NK-92 (cell line): ENCODE data around the gene ARX.

Experiments used
- DNase-seq: peaks from one replicate; lab custom pipeline; 2025; ENCODE audit not compliant: unreplicated experiment; lab: John Stamatoyannopoulos, UW

The ARX gene

DNA sequence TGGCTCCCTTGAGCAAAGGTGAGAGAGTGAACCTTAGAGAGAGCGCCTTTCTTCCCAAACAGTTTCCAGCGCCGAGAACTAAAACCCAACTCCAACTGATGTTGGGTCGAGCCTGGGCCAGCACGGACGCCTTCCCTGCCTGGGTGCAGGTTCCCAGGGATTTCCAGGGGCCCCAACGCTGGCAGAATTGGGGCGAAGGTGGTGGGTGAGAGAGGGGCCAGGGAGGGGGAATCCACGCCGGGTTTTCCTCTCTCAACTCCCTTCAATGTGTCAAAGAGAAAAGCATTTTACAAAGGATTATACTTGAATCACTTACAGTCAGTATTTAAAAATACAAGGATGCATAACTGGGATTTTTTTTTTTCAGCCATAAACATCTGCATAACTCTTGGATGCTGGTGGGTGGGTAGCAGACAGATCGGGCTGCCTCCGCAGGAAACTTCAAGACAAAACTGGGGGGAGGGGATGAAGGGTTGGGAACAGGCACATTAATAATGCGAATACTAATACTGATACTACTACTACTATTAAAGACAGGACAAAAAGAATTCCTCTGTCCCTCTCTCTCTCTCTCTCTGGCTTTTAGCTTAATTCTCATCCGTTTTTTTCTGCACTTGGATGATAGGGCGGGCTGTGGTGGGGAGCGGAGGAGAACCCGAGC lies 1.3 kb upstream of the ARX start:
- no peak for DNase-seq

DNA sequence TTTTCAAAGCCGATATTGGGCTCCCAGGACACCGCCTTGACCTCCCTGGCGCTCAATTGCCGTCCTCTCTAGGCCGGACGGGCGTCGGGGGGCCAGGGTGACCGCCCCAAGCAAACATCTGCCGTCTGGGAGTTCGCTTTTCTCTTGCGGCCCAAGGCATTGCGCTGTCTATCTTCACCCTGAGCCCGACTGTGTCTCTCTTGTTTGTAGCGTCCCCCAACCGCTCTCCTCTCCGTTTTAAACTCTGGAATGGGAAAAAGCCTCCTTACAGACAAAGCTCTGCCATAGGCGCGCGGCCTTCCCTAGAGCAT lies 551 bp upstream of the ARX start:
- DNase-seq = no peak

DNA sequence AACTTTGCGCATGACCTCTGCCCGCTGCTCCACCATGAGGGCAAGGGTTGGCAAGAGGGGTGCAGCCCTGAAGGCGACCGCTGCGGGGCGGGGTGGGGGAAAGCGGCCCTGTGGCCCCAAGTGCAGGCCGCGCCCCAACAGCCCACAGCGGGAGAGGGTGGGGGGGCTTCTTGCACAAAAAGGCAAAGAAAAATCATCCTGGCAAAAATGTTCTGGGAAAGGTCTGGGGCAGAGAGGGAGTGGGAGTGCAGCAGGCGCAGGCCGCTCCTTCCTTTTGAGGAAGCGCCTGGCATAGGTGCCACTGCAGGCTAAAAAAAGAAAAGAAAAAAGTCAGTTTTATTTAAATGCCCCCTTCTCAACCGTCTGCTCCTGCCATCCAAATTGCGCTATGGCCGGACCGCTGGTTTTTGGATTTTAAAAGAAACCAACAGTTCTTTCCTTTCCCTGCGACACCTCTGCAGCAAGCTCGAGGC lies 1.4 kb downstream of the ARX start:
- DNase-seq = no peak

GRCh38 chrX:25013632-25014365 lies 2.0 kb downstream of the ARX start:
- no peak for DNase-seq

DNA sequence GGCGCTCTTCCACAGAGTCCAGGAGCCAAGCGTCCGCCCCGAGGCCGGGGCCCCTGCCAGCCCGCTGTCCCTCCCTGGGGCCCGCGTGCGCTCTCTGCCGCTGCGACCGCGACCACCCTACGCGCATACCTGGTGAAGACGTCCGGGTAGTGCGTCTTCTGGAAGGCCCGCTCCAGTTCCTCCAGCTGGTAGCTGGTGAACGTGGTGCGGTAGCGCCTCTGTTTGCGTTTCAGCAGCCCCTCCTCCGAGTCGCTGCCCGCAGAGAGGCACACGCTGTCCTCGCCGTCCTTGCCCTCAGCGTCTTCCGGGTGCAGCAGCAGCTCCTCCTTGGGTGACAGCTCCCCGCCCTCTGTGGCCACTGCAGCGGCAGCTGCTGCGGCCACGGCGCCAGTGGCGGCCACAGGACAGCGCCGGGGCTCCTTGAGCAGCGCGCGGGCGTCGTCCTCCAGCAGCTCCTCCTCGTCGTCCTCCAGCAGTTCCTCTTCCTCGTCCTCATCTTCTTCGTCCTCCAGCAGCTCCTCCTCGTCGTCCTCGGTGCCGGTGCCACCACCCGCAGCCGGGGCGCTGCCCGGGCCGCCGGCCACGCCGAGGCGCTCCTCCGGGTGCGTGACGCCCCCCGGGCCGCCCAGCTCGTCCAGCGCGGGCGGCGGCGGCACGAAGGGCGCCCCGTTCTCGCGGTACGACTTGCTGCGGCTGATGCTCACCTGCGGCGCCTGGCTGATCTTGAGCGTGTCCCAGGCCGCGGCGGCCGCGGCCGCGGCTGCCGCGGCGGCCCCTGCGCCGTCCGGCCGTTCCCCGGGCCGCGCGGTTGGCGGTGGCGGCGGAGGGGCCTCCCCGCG lies 2.8 kb downstream of the ARX start:
- DNase-seq = no peak

GRCh38 chrX:25012433-25012735 lies 3.4 kb downstream of the ARX start:
- no peak for DNase-seq

- DNase-seq = no peak
Observed at GRCh38 chrX:25011589-25012432, 4.0 kb downstream of the ARX start.

- DNase-seq = no peak
Observed at GRCh38 chrX:25010784-25011588, 4.8 kb downstream of the ARX start.

GRCh38 chrX:25009407-25009806 lies 6.4 kb downstream of the ARX start:
- no peak for DNase-seq

DNA sequence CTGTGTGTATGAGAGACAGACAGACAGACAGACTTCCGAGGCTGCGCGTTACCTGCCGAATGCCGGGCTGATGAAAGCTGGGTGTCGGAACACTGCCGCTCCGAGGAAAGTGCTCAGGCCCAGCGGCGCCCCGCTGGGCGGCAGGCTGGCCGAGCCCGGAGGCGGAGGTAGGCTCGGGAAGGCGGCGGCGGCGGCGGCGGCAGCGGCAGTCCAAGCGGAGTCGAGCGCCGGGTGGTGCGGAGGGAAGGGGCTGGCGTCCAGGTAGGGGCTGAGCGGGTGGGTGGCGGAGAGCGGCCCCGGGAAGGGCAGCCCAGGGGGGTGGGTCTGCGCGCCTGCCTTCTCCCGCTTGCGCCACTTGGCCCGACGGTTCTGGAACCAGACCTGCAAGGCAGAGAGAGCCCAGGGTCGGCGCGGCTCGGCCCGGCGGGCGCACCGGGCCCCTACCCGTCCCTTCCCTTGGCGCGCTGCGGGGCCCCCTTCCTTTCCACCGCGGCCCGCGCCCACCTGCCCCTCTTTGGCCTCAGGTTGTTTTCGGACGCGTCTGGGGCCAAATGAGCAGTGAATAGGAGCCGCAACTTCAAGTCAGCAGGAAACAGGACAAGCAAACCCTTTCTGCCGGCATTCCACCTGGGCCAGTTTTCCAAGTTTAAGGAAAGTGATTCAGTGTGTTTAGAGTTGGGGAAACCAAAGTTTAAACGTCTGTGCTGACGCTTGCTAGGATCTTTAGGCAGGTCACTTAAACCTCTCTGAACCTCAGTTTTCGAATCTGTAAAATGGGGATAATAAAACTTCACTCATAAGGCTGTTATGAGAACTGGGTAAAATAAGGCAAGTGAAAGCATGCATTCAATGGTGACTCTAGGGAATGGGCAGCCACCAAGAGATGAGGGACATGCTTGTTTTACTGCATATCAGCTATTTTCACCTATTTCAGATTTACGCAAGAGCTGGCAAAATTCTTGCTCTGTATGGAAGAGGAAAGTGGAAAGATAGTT lies 8.4 kb downstream of the ARX start:
- DNase-seq = no peak

DNA sequence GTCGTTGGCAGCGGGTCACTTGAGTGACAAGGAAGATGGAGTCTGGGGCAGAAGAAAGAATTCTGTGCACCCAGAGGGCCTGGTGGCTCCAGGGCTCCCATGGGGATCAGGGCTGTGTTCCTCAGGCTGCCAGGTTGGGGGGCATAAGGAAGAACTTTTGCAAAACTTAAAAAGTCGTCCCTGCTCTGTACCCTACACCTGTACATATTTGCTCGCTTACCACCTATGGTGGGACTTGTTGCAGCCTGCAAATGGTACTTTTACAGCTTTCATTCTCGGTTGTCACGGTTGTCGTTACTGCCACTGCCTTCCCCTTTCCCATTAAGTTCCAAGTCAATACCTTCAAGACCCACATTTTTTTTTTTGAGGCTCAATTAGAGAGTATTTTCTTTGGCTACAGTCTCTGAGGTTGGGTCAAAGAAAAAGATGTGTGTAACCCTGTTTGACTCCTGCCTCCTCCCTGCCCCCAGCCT lies 9.1 kb downstream of the ARX start:
- no peak for DNase-seq

DNA sequence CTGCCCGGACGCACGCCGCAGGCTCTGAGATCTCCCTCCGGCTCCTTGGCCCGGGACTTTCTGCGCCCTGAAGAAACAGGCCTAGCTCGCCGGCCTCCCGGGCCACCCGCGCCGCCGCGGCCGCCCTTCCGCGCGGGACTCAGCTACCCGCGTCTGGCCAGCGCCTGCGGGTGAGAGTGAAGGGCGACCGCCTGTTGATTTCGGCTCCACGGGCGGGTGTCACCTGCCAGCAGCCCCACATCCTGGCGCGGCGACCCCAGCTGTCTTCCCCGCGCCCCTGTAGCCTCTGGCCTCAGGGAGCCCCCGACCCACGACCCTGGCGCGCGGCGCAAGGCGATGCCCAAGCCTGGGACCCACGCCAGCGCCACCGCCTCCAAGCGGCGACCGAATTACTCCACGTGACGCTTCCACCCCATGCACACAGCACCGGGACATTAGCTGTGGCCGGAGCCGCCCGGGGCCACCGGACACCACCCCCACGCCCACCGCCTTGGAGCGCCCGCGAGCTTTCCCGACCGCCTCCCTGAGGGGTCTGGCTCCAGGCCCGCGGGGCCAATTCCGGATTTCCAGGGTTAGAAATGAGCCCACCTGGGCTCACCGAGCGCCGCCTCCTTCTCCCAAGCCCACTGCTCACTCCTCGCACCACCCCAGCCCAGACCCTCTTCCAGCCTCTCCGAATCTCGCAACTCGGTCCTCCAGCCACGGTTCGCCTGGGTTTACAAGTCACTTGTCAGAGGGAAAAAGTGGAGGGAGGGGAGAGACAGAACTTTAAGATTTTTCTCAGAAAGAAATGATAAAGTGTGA lies 10.2 kb downstream of the ARX start:
- no peak for DNase-seq

- DNase-seq = no peak
Observed at GRCh38 chrX:25005034-25005381, 10.8 kb downstream of the ARX start.

DNA sequence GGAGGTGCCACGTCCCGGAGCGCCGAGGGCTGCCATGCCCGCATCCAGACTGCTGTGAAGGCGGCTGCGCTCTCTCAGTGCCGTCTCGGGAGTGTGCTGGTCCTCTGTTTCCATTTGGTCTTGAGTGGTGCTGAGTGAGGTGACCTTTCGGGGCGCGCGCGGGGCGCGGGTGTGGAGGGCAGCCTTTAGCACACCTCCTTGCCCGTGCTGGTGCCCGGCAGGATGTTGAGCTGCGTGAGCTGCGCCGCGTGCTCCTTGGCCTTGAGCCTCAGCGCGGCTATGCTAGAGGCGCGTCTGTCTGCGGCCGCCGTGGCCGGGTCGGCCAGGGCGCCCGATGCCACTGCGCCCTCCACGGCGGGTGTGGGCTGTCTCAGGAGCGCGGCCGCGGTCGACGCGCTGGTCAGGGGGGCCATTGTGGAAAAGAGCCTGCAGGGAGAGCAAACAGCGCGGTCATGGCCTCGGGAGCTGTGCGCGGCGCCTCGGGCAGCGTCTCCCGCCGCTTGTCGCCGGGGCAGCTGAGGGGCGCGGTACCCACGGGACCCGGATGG lies 11.2 kb downstream of the ARX start:
- no peak for DNase-seq

- no peak for DNase-seq
Observed at GRCh38 chrX:25004040-25004439, 11.7 kb downstream of the ARX start.

DNA sequence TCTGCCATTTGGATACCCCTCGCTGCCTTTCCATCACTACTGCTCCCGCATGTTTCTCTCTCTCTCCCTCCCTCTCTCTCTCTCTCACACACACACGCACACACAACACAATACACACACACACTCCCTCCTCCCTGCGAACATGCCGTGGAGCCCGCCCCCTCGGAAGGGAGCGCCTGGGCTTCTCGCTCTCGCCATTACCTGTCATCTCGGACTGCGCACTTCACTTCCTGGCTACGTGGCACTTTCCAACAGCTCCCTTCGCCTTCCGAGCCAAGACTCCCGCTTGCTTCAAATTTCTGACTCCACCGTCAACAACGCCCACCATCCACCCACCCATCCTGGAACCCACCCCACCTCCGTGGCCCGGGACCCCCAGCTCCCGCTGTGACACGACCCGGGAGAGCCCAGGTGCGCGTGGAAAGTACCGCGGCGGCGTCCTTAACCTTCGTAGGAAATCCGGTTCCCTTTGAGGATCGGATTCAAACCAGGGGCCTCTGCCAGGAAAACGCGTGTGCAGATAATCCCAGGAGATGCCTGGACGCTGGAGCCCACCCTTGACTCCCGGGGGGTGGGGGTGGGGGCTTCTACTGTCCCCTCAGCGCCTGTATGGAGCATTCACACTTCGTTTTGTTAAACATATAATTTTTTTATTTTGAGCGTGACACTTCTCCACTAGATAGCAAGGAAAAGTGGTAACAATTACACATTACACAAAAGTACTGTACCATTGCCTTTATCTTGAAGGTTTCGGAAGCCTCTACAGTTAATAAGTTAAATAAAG lies 12.5 kb downstream of the ARX start:
- DNase-seq = no peak

DNA sequence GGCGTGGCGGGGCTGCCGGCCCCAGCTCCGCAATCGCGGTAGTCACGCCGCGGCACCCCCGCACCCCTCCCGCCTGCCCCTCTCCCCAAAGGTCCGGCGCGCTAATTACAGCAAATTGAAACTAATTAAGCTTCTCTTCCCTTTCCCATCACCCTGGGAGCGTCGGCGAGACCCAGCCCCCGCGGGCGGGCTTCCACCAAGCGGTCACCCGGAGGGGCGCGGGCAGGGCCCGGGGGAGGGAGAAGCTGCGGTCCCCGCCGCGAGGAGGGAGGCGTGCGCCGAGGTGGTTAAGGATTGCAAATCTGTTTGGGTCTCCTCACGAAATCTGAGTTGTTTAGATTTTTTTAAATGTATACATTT lies 13.1 kb downstream of the ARX start:
- DNase-seq = no peak
